GM23338 (cell line): ENCODE results near the gene TSPAN7. TPM values are rescaled to one million over a fixed set of nuclear protein-coding genes. Genes with fewer than 3 reads are reported as not detected.

Experiments
- ATAC-seq: fragments of 200-7000 bp; cut with Tn5 transposase; 3 replicates; pipeline ENCODE4 v1.9.1; 2020
- DNase-seq: peaks from one replicate; pipeline ENCODE4 v3.0.0-alpha.2; 2015; ENCODE audit warnings: low spot score
- H2AFZ ChIP-seq: fragments of 200-600 bp; sonication (generic); 2 replicates; pipeline ENCODE4 v1.8.0; 2016; ENCODE audit warnings: antibody characterized with exemption, mild to moderate bottlenecking, moderate library complexity
- H3F3A ChIP-seq: fragments of 200-600 bp; sonication (generic); replicated peaks from 2 replicates; pipeline ENCODE4 v1.8.0; 2017; ENCODE audit warnings: antibody characterized with exemption, mixed run types, low read depth
- H3K27ac ChIP-seq: fragments of 200-600 bp; sonication (generic); 2 replicates; pipeline ENCODE4 v1.6.1; 2016; ENCODE audit warnings: low read depth
- H3K27me3 ChIP-seq: fragments of 200-600 bp; sonication (generic); 2 replicates; pipeline ENCODE4 v1.8.0; 2016; ENCODE audit warnings: mild to moderate bottlenecking, mixed run types, moderate library complexity; ENCODE audit not compliant: insufficient read depth
- H3K36me3 ChIP-seq: fragments of 200-600 bp; sonication (generic); 2 replicates; pipeline ENCODE4 v1.8.0; 2016; ENCODE audit warnings: mild to moderate bottlenecking; ENCODE audit not compliant: insufficient read depth
- H3K4me1 ChIP-seq: fragments of 200-600 bp; sonication (generic); 2 replicates; pipeline ENCODE4 v1.8.0; 2016; ENCODE audit warnings: mild to moderate bottlenecking, moderate library complexity; ENCODE audit not compliant: insufficient read depth
- H3K4me2 ChIP-seq: fragments of 200-600 bp; sonication (generic); 2 replicates; pipeline ENCODE4 v1.7.1; 2017; ENCODE audit warnings: mixed run types
- H3K4me3 ChIP-seq: fragments of 200-600 bp; sonication (generic); 2 replicates; pipeline ENCODE4 v1.6.1; 2016; ENCODE audit warnings: mixed run types
- H3K79me2 ChIP-seq: fragments of 200-600 bp; sonication (generic); replicated peaks from 2 replicates; pipeline ENCODE4 v1.8.0; 2017; ENCODE audit warnings: mild to moderate bottlenecking; ENCODE audit not compliant: insufficient read depth
- H3K9me2 ChIP-seq: fragments of 200-600 bp; sonication (generic); 2 replicates; pipeline ENCODE4 v1.8.0; 2017; ENCODE audit not compliant: insufficient read depth
- H4K20me1 ChIP-seq: fragments of 200-600 bp; sonication (generic); replicated peaks from 2 replicates; pipeline ENCODE4 v1.8.0; 2017; ENCODE audit warnings: mild to moderate bottlenecking; ENCODE audit not compliant: insufficient read depth
- H3K27ac Mint-ChIP-seq: 2 replicates; pipeline ENCODE4 v1.8.0; 2020; ENCODE audit warnings: inconsistent platforms, mild to moderate bottlenecking, moderate library complexity, mixed read lengths
- H3K27me3 Mint-ChIP-seq: 3 replicates; pipeline ENCODE4 v1.8.0; 2022; ENCODE audit warnings: low read depth, mild to moderate bottlenecking, moderate library complexity, mixed read lengths, inconsistent platforms; ENCODE audit not compliant: insufficient read depth, poor library complexity
- H3K36me3 Mint-ChIP-seq: 3 replicates; pipeline ENCODE4 v1.8.0; 2021; ENCODE audit warnings: low read depth, mild to moderate bottlenecking, inconsistent platforms, moderate library complexity, mixed read lengths
- H3K4me1 Mint-ChIP-seq: 3 replicates; pipeline ENCODE4 v1.8.0; 2020; ENCODE audit warnings: mild to moderate bottlenecking, inconsistent platforms, mixed read lengths
- H3K4me3 Mint-ChIP-seq: 3 replicates; pipeline ENCODE4 v1.8.0; 2021; ENCODE audit warnings: moderate library complexity, mild to moderate bottlenecking, inconsistent platforms, mixed read lengths
- H3K9me3 Mint-ChIP-seq: 3 replicates; pipeline ENCODE4 v1.8.0; 2020; ENCODE audit warnings: moderate library complexity, mild to moderate bottlenecking, inconsistent platforms, mixed read lengths
- CREB1 ChIP-seq: fragments of 250-450 bp; sonication (Bioruptor Pico); IDR thresholded peaks from 2 replicates; pipeline ENCODE4 v1.5.0; 2020; ENCODE audit warnings: low read depth, mild to moderate bottlenecking, moderate library complexity
- CTCF ChIP-seq, 2 experiments: fragments of 200-600 bp in 1 of 2; sonication (generic) in 1 of 2; conservative IDR thresholded peaks; 2 replicates each; pipeline versions ENCODE4 v1.5.1 to v1.6.1; 2016 to 2017; ENCODE audit warnings: antibody characterized with exemption in 2 of 2, low read depth in 2 of 2, mild to moderate bottlenecking in 2 of 2, moderate library complexity in 1 of 2
- ETS1 ChIP-seq: IDR thresholded peaks from 2 replicates; pipeline ENCODE4 v1.6.1; 2016; ENCODE audit warnings: antibody characterized with exemption
- EZH2 ChIP-seq: fragments of 200-600 bp; sonication (generic); IDR thresholded peaks from one replicate; pipeline ENCODE4 v1.8.0; 2017; ENCODE audit warnings: antibody characterized with exemption, mild to moderate bottlenecking, low read depth; ENCODE audit not compliant: unreplicated experiment
- EZH2phosphoT487 ChIP-seq: fragments of 200-600 bp; sonication (generic); IDR thresholded peaks from one replicate; pipeline ENCODE4 v1.8.1; 2018; ENCODE audit warnings: antibody characterized with exemption; ENCODE audit not compliant: unreplicated experiment
- JUNB ChIP-seq: IDR thresholded peaks from one replicate; pipeline ENCODE4 v1.6.1; 2016; ENCODE audit warnings: antibody characterized with exemption; ENCODE audit not compliant: unreplicated experiment
- NANOG ChIP-seq: IDR thresholded peaks from 2 replicates; pipeline ENCODE4 v1.6.1; 2016; ENCODE audit warnings: antibody characterized with exemption, borderline replicate concordance
- POLR2AphosphoS5 ChIP-seq: IDR thresholded peaks from 2 replicates; pipeline ENCODE4 v1.6.1; 2016; ENCODE audit warnings: antibody characterized with exemption, low read depth
- REST ChIP-seq: IDR thresholded peaks from one replicate; pipeline ENCODE4 v1.6.1; 2018; ENCODE audit warnings: antibody characterized with exemption; ENCODE audit not compliant: unreplicated experiment
- STAT1 ChIP-seq: IDR thresholded peaks from one replicate; pipeline ENCODE4 v1.6.1; 2016; ENCODE audit warnings: antibody characterized with exemption; ENCODE audit not compliant: unreplicated experiment
- ZNF114 ChIP-seq: fragments of 250-450 bp; sonication (Bioruptor Pico); IDR thresholded peaks from 2 replicates; pipeline ENCODE4 v1.5.0; 2020; ENCODE audit warnings: mild to moderate bottlenecking, moderate library complexity
- ZNF331 ChIP-seq: fragments of 250-450 bp; sonication (Bioruptor Pico); IDR thresholded peaks from 2 replicates; pipeline ENCODE4 v1.5.0; 2020; ENCODE audit warnings: low read depth, mild to moderate bottlenecking, moderate library complexity
- ZNF462 ChIP-seq: fragments of 250-450 bp; sonication (Bioruptor Pico); IDR thresholded peaks from 2 replicates; pipeline ENCODE4 v1.5.0; 2020; ENCODE audit warnings: mild to moderate bottlenecking, moderate library complexity
- polyA plus RNA-seq: library from polyadenylated mRNA; unstranded; fragments of >200 nt; fragmentation: Nextera tagmentation; extraction: Ambion mirVana; gene quantifications from 2 replicates; pipeline ENCODE4 v1.2.1, GENCODE V29; 2016
- total RNA-seq: library from RNA; depleted of rRNA; stranded (reverse); fragments of >200 nt; shearing (Covaris generic); gene quantifications from 2 replicates; pipeline ENCODE4 v1.2.3, GENCODE V29; 2014

The TSPAN7 gene
- total and polyA plus RNA-seq, 2 experiments from 2014 or later, result 7.2 to 11.5 TPM

GRCh38 chrX:38538134-38538533 lies 23.2 kb upstream of the TSPAN7 start:
- no peaks in the 10 kb centered on the region for H3K36me3 Mint-ChIP-seq
- TF ChIP-seq CTCF (conservative IDR thresholded peaks at IDR 0.05; ENCODE audit: low read depth in 2 of 2) (no peak), POLR2AphosphoS5 (no peak), ZNF462 (no peak), ZNF331 (CRISPR knock-in tag) (no peak), REST (no peak), NANOG (no peak), CREB1 (CRISPR knock-in tag) (no peak), STAT1 (no peak), EZH2 (no peak), ETS1 (no peak), EZH2phosphoT487 (no peak), JUNB (no peak), ZNF114 (CRISPR knock-in tag) (no peak)
- no peak overlapping the region for H2AFZ ChIP-seq
- no peaks in the 10 kb centered on the region for H4K20me1 ChIP-seq
- H3K27me3 ChIP-seq, result no peaks in the 10 kb centered on the region
- H3K4me2 ChIP-seq, result no peak overlapping the region
- H3K79me2 ChIP-seq, result no peaks in the 10 kb centered on the region
- H3K4me1 ChIP-seq, result no peaks in the 10 kb centered on the region
- DNase-seq, result no peak
- peaks cover 2% of the 10 kb centered on the region for H3K27me3 Mint-ChIP-seq
- H3K4me3 ChIP-seq, result no peak overlapping the region
- H3K27ac ChIP-seq, result no peak overlapping the region
- H3K27ac Mint-ChIP-seq, result no peak overlapping the region
- no peak overlapping the region for H3K4me3 Mint-ChIP-seq
- H3F3A ChIP-seq, result no peaks in the 10 kb centered on the region
- no peak for ATAC-seq
- H3K9me3 Mint-ChIP-seq, result no peaks in the 10 kb centered on the region
- H3K4me1 Mint-ChIP-seq, result no peaks in the 10 kb centered on the region
- no peaks in the 10 kb centered on the region for H3K36me3 ChIP-seq
- H3K9me2 ChIP-seq, result no peaks in the 10 kb centered on the region
